HEK293 (cell line): Measurements from ENCODE around the gene KRT17.
"Not testable (repeated sequence)": the region's sequence is repeated elsewhere in the genome, so short reads cannot be mapped to it uniquely, and the experiment has no call there.

Experiments used
- CTCF ChIA-PET: fragments of 350-600 bp; formaldehyde crosslinking; extraction: SDS; loops from one replicate; lab custom pipeline; 2021; ENCODE audit warnings: antibody characterized with exemption; lab: Yijun Ruan, JAX
- POLR2A ChIA-PET: fragments of 300-600 bp; formaldehyde crosslinking; extraction: SDS; loops from one replicate; lab custom pipeline; 2020; ENCODE audit warnings: antibody characterized with exemption, inconsistent platforms; lab: Yijun Ruan, JAX
- H3K27ac ChIP-seq: fragments of 200-500 bp; sonication (Bioruptor generic); 2 replicates; pipeline ENCODE4 v1.5.1; 2014; ENCODE audit warnings: low read depth, low read length, control low read depth, inconsistent platforms; ENCODE audit errors: extremely low read depth
- H3K36me3 ChIP-seq, 2 experiments: fragments of 200-500 bp in 1 of 2; sonication (Bioruptor generic) in 1 of 2; 1 replicate in 1 of 2; 2 replicates in 1 of 2; pipeline ENCODE4 v1.5.1; 2014 to 2017; ENCODE audit warnings: inconsistent platforms in 2 of 2, low read length in 2 of 2; ENCODE audit not compliant: control insufficient read depth in 2 of 2, insufficient read depth in 1 of 2
- H3K4me1 ChIP-seq: fragments of 200-500 bp; sonication (Bioruptor generic); 2 replicates; pipeline ENCODE4 v1.5.1; 2014; ENCODE audit warnings: mild to moderate bottlenecking, low read length, inconsistent platforms; ENCODE audit not compliant: control insufficient read depth, insufficient read depth
- H3K4me3 ChIP-seq: 2 replicates; pipeline ENCODE4 v1.5.1; 2011; ENCODE audit warnings: low read depth, mild to moderate bottlenecking, control low read depth, low read length, moderate library complexity
- H3K9me3 ChIP-seq: fragments of 200-500 bp; sonication (Bioruptor generic); 2 replicates; pipeline ENCODE4 v1.5.1; 2014; ENCODE audit warnings: low read depth, low read length, inconsistent platforms; ENCODE audit not compliant: control insufficient read depth, insufficient read depth
- EGR2 ChIP-seq: fragments of 450-650 bp; formaldehyde crosslinking; IDR thresholded peaks from 2 replicates; pipeline ENCODE4 v1.5.1; 2016; ENCODE audit warnings: low read depth, missing biosample characterization, missing genetic modification characterization
- GFI1B ChIP-seq: fragments of 450-650 bp; formaldehyde crosslinking; IDR thresholded peaks from 2 replicates; pipeline ENCODE4 v1.5.1; 2016; ENCODE audit warnings: missing biosample characterization, missing genetic modification characterization
- GLI4 ChIP-seq: fragments of 450-650 bp; formaldehyde crosslinking; IDR thresholded peaks from 2 replicates; pipeline ENCODE4 v1.5.1; 2016; ENCODE audit warnings: missing biosample characterization, missing genetic modification characterization
- GLIS1 ChIP-seq: fragments of 450-650 bp; formaldehyde crosslinking; IDR thresholded peaks from 2 replicates; pipeline ENCODE4 v1.5.1; 2016; ENCODE audit warnings: missing biosample characterization, missing genetic modification characterization
- GLIS2 ChIP-seq: fragments of 450-650 bp; formaldehyde crosslinking; IDR thresholded peaks from 2 replicates; pipeline ENCODE4 v1.5.1; 2016; ENCODE audit warnings: missing biosample characterization, missing genetic modification characterization
- YY1 ChIP-seq: fragments of 450-650 bp; formaldehyde crosslinking; IDR thresholded peaks from 2 replicates; pipeline ENCODE4 v1.5.1; 2018; ENCODE audit warnings: missing biosample characterization, missing genetic modification characterization
- ZFHX2 ChIP-seq: fragments of 450-650 bp; formaldehyde crosslinking; conservative IDR thresholded peaks from 2 replicates; pipeline ENCODE4 v1.5.1; 2016; ENCODE audit warnings: missing biosample characterization, missing genetic modification characterization
- ZIC2 ChIP-seq: fragments of 450-650 bp; formaldehyde crosslinking; IDR thresholded peaks from 2 replicates; pipeline ENCODE4 v1.5.1; 2016; ENCODE audit warnings: missing biosample characterization, missing genetic modification characterization
- ZNF114 ChIP-seq: fragments of 450-650 bp; formaldehyde crosslinking; IDR thresholded peaks from 2 replicates; pipeline ENCODE4 v1.5.0; 2017; ENCODE audit warnings: missing biosample characterization, missing genetic modification characterization
- ZNF157 ChIP-seq: fragments of 450-650 bp; formaldehyde crosslinking; IDR thresholded peaks from 2 replicates; pipeline ENCODE4 v1.5.1; 2016; ENCODE audit warnings: missing biosample characterization, missing genetic modification characterization
- ZNF16 ChIP-seq: fragments of 450-650 bp; formaldehyde crosslinking; IDR thresholded peaks from 2 replicates; pipeline ENCODE4 v1.5.1; 2016; ENCODE audit warnings: low read depth, missing biosample characterization, missing genetic modification characterization
- ZNF341 ChIP-seq: fragments of 450-650 bp; formaldehyde crosslinking; IDR thresholded peaks from 2 replicates; pipeline ENCODE4; 2016; ENCODE audit warnings: low read depth, missing biosample characterization, missing genetic modification characterization
- ZNF394 ChIP-seq: fragments of 450-650 bp; formaldehyde crosslinking; IDR thresholded peaks from 2 replicates; pipeline ENCODE4 v1.5.1; 2016; ENCODE audit warnings: missing biosample characterization, missing genetic modification characterization, mild to moderate bottlenecking, moderate library complexity, borderline replicate concordance
- ZNF600 ChIP-seq: fragments of 450-650 bp; formaldehyde crosslinking; IDR thresholded peaks from 2 replicates; pipeline ENCODE4 v1.5.1; 2016; ENCODE audit warnings: missing biosample characterization, missing genetic modification characterization
- ZNF629 ChIP-seq: fragments of 450-650 bp; formaldehyde crosslinking; IDR thresholded peaks from 2 replicates; pipeline ENCODE4 v1.5.1; 2017; ENCODE audit warnings: missing biosample characterization, missing genetic modification characterization
- ZNF664 ChIP-seq: fragments of 450-650 bp; formaldehyde crosslinking; IDR thresholded peaks from 2 replicates; pipeline ENCODE4 v1.5.1; 2016; ENCODE audit warnings: missing biosample characterization, missing genetic modification characterization
- ZNF791 ChIP-seq: fragments of 450-650 bp; formaldehyde crosslinking; IDR thresholded peaks from 2 replicates; pipeline ENCODE4 v1.5.1; 2016; ENCODE audit warnings: missing biosample characterization, missing genetic modification characterization
- TF ChIP-seq, protein P1 (sequence below): fragments of 450-650 bp; formaldehyde crosslinking; IDR thresholded peaks from 2 replicates; pipeline ENCODE4 v1.5.1; 2016; ENCODE audit warnings: missing biosample characterization, missing genetic modification characterization, low read depth
- TF ChIP-seq, protein P2 (sequence below): fragments of 450-650 bp; formaldehyde crosslinking; IDR thresholded peaks from 2 replicates; pipeline ENCODE4 v1.5.1; 2016; ENCODE audit warnings: missing biosample characterization, missing genetic modification characterization
- TF ChIP-seq, protein P3 (sequence below): fragments of 450-650 bp; formaldehyde crosslinking; IDR thresholded peaks from 2 replicates; pipeline ENCODE4 v1.5.1; 2016; ENCODE audit warnings: missing biosample characterization, missing genetic modification characterization

Gene KRT17

DNA sequence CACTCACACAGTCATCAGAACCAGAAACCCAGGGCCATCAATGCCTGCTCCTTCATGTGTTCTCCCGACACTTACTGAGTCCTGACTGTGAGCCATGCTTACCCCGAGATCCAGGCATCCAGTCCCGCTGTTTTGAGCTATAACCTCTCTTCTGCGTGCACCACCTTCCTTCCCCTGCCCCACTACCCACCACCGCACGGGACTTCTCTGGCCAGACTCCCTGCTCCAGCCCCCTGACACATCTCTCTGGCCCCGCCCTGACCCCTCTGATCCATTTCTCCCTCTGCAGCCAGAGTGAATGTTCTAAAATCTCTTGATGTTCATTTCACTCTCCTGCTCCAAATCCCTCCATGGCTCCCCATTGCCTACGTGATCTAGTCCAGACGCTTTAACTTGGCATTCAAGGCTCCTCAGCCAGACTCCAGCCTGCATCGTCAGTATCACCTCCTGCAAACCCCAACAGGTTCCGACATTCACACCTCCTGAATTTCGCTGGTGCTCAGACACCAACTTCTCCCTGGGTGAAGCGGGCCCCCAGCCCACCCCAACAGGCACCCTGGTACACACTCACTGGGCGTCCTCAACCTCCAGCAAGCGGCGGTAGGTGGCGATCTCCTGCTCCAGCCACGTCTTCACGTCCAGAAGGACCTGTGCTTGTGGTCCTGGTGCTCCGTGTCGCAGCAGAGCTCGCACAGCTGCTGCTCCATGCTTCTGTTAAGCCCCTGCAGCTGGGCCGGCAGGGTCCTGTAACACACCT is 3.1 kb upstream of the KRT17 start:
- TF ChIP-seq YY1 (tag by site-specific recombination) (no peak), ZNF600 (tag by site-specific recombination) (0 out of 2 replicates have a peak, but pooled peaks have one; percentile 1), ZNF16 (tag by site-specific recombination) (peak; percentile 81; the same call in 1 of the 2 replicates), ZNF114 (tag by site-specific recombination) (no peak), GLI4 (peak; percentile 96)
- POLR2A ChIA-PET: no interaction called here
- Histone ChIP-seq H3K9me3 (no peaks in the 10 kb centered on the region), H3K27ac (no peak overlapping the region), H3K4me3 (no peak overlapping the region), H3K36me3 (no peaks in the 10 kb centered on the region), H3K4me1 (peaks cover 2% of the 10 kb centered on the region; the same call in 1 of the 2 replicates)
- CTCF ChIA-PET: interaction anchor here (0.7 to 3.7 kb wide), 5 partner anchors 9 to 79 kb away, joined by 3 to 17 read pairs (median 3); no protein-coding TSS in a partner anchor

DNA sequence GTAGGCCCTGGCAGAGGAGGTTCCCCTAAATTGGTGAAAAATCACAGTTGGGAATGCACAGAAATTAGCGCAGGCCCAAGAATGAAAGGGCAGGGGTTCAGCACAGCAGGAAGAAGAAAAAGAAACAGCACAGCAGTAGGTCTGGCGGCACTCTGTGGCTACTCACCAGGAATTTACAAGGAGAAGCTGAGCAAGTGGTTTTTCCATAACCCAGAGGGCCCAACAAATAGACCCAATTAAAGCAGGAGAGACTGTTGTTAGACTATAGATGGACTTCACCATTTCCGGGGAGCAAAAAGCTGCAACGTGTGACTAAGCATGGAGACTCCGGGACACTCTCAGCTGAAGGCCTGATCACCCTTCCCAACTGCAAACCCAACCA is 2.5 kb upstream of the KRT17 start:
- peak; percentile 81 for TF ChIP-seq ZIC2 (tag by site-specific recombination)
- TF ChIP-seq GLIS1 (tag by site-specific recombination): peak; percentile 31; the same call in 1 of the 2 replicates
- TF ChIP-seq ZNF394: peak; percentile 24; the same call in 1 of the 2 replicates
- 0 out of 2 replicates have a peak, but pooled peaks have one; percentile 21 for TF ChIP-seq ZNF600 (tag by site-specific recombination)
- TF ChIP-seq, all 188 proteins: peak for 4; not testable (repeated sequence) for 184
- H3K4me1 ChIP-seq, H3K9me3 ChIP-seq, H3K36me3 ChIP-seq, H3K27ac ChIP-seq, H3K4me3 ChIP-seq, POLR2A ChIA-PET: not testable (repeated sequence)
- CTCF ChIA-PET: interaction anchor here (0.7 to 3.7 kb wide), 4 partner anchors 9 to 36 kb away, joined by 3 to 17 read pairs (median 4); no protein-coding TSS in a partner anchor

DNA sequence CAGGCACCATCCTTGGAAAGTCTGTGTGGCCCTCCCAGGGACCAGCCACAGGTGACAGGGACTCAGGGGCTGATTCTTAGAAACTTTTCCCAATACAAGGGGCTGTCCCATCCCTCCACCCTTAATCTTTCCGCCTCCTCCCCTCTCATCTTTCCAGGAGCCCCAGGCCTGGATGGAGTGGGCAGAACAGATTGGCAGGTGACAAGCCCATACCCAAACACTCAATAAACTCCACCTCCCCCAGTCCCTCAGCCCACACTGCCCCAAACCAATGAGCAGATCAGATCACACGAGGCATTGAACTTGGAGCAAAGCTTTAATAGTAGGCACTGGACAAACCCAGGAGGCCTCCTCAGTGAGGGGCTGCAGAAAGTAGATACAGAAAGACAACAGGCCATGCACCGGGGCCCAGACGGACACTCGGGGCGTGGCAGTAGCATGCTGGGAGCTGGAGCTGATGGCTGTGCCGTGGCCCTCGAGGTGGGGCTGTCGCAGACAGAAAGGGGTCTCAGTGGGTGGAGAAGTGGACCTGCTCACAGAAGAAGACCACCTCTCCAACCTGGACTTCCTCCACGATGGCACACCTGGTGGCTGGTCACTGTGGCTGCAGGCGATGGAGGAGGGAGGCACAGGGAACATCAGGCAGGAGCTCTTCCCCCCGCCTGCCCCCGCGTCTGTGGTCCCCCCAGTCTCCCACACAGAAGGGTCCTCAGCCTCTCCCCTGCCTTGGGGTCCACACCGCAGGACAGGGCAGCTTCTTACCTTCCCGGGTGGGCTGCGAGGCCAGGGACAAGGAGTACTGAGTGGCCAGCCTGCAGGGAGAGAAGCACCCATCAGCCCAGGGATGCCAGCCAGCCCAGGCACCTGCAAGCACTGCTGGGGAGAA is 1.9 kb upstream of the KRT17 start:
- POLR2A ChIA-PET, H3K9me3 ChIP-seq, H3K36me3 ChIP-seq, H3K4me1 ChIP-seq, H3K4me3 ChIP-seq, H3K27ac ChIP-seq: not testable (repeated sequence)
- CTCF ChIA-PET: interaction anchor here (0.6 to 3.7 kb wide), 7 partner anchors 8 to 882 kb away, joined by 3 to 17 read pairs (median 3); no protein-coding TSS in a partner anchor
- peak; percentile 58 for TF ChIP-seq ZNF341 (tag by site-specific recombination)
- TF ChIP-seq ZFHX2 (tag by site-specific recombination): peak; percentile 92
- 0 out of 2 replicates have a peak, but pooled peaks have one; percentile 3 for TF ChIP-seq GLIS2 (tag by site-specific recombination)
- TF ChIP-seq EGR2: peak; percentile 96

DNA sequence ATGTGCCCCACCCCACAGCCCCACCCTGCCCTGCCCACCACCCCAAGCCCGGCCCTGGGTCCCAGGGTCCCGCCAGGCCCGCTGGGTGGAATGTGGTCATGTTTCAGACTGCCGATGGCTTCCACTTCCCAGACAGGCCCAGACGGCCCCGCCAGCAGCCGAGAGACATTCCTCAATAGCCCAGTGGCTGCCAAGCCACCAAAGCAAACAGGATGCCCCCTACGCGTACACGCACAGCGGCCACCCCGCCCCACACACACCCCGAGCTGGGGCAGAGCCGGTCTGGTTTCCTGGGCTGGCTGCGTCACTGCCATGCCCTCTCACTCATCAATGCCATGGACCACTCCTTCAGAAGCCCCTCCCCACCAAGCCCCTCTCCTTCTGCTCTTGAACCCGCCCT is 1.2 kb upstream of the KRT17 start:
- Histone ChIP-seq H3K27ac (no peak overlapping the region), H3K36me3 (no peaks in the 10 kb centered on the region), H3K4me1 (peaks cover 2% of the 10 kb centered on the region; the same call in 1 of the 2 replicates), H3K4me3 (no peak overlapping the region), H3K9me3 (no peaks in the 10 kb centered on the region)
- ChIA-PET CTCF (interaction anchor here (0.9 to 2.5 kb wide), 4 partner anchors 18 to 76 kb away, joined by 3 to 14 read pairs (median 8); no protein-coding TSS in a partner anchor), POLR2A (no interaction called here)
- no peak for TF ChIP-seq GFI1B (tag by site-specific recombination)
- TF ChIP-seq, protein P1, sequence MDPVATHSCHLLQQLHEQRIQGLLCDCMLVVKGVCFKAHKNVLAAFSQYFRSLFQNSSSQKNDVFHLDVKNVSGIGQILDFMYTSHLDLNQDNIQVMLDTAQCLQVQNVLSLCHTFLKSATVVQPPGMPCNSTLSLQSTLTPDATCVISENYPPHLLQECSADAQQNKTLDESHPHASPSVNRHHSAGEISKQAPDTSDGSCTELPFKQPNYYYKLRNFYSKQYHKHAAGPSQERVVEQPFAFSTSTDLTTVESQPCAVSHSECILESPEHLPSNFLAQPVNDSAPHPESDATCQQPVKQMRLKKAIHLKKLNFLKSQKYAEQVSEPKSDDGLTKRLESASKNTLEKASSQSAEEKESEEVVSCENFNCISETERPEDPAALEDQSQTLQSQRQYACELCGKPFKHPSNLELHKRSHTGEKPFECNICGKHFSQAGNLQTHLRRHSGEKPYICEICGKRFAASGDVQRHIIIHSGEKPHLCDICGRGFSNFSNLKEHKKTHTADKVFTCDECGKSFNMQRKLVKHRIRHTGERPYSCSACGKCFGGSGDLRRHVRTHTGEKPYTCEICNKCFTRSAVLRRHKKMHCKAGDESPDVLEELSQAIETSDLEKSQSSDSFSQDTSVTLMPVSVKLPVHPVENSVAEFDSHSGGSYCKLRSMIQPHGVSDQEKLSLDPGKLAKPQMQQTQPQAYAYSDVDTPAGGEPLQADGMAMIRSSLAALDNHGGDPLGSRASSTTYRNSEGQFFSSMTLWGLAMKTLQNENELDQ (tag by site-specific recombination): no peak
- TF ChIP-seq, protein P2, sequence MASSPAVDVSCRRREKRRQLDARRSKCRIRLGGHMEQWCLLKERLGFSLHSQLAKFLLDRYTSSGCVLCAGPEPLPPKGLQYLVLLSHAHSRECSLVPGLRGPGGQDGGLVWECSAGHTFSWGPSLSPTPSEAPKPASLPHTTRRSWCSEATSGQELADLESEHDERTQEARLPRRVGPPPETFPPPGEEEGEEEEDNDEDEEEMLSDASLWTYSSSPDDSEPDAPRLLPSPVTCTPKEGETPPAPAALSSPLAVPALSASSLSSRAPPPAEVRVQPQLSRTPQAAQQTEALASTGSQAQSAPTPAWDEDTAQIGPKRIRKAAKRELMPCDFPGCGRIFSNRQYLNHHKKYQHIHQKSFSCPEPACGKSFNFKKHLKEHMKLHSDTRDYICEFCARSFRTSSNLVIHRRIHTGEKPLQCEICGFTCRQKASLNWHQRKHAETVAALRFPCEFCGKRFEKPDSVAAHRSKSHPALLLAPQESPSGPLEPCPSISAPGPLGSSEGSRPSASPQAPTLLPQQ: no peak
- TF ChIP-seq ZNF157: no peak
- TF ChIP-seq ZNF629 (tag by site-specific recombination): no peak
- no peak for TF ChIP-seq ZNF791 (tag by site-specific recombination)
- TF ChIP-seq ZNF664 (tag by site-specific recombination): no peak
- TF ChIP-seq, protein P3, sequence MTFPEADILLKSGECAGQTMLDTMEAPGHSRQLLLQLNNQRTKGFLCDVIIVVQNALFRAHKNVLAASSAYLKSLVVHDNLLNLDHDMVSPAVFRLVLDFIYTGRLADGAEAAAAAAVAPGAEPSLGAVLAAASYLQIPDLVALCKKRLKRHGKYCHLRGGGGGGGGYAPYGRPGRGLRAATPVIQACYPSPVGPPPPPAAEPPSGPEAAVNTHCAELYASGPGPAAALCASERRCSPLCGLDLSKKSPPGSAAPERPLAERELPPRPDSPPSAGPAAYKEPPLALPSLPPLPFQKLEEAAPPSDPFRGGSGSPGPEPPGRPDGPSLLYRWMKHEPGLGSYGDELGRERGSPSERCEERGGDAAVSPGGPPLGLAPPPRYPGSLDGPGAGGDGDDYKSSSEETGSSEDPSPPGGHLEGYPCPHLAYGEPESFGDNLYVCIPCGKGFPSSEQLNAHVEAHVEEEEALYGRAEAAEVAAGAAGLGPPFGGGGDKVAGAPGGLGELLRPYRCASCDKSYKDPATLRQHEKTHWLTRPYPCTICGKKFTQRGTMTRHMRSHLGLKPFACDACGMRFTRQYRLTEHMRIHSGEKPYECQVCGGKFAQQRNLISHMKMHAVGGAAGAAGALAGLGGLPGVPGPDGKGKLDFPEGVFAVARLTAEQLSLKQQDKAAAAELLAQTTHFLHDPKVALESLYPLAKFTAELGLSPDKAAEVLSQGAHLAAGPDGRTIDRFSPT (tag by site-specific recombination): no peak
